DMS153 treated with DMSO at 0.1 percent for 48 hours (cell line): ENCODE results near the gene STT3A.

Experiments
- DNase-seq: peaks from one replicate; lab custom pipeline; 2025; ENCODE audit not compliant: unreplicated experiment; lab: John Stamatoyannopoulos, UW

STT3A gene

DNA sequence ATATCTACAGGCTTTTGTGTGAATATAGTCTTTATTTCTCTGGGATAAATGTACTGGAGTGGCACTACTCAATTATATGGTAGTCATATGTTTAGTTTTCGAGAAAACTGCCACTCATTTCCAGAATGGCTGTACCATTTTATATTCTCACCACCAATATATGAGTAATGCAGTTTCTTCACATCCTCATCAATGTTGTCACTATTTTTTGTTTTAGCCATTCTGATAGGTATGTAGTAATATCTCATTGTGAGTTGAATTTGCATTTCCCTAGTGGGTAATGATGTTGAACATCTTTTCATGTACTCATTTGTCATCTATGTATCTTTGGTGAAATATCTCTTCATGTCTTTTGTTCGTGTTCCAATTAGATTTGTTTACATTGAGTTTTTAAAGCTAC, 70.0 kb downstream of the STT3A start:
- peak; percentile 36 for DNase-seq

DNA sequence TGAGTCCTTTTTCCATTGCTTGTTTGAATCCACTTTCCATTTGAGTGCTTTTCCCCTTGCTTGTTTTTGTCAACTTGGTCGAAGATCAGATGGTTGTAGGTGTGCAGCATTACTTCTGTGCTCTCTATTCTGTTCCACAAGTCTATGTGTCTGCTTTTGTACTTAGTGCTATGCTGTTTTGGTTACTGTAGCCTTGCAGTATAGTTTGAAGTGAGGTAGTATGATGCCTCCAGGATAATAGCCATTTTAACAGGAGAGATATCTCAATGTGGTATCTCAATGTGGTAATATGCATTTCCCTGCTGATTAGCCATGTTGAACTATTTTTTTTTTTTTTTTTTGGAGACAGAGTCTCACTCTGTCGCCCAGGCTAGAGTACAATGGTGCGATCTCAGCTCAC, 71.3 kb downstream of the STT3A start:
- DNase-seq, result no peak

DNA sequence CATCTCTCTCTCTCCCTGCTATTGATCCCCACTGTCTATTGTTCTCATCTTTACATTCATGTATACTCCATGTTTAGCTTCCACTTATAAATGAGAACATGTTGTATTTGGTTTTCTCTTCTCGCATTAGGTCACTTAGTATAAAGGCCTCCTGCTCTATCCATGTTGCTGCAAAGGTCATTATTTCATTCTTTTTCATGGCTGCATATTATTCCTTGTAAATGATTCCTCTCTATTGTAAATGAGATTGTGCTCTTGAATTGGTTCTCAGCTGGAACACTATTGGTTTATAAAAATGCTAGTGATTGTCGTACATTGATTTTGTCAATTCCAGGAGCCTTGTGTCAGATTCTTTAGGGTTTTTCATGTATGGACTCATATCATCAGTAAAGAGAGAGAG, 74.5 kb downstream of the STT3A start:
- no peak for DNase-seq

- no peak for DNase-seq
Observed at GRCh38 chr11:125670172-125670571, 77.5 kb downstream of the STT3A start.

DNA sequence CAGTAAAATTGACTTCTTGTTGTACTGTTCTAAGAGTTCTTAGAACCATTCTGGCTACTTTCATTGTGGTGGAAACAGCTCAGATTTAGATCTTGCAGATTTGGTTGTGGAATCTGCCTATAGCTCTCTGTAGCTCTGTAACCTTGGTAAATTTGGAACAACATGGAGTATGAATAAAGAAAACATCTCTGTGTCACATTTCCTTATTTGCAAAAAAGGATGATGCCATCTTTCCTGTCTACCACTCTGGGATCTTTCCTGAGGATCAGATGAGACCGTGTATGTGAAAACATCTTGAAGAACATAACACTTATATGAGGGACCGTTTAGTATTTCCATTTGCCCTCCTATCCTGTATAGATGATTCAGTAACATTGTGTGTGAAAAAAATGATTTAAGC, 78.9 kb downstream of the STT3A start:
- no peak for DNase-seq
